Keratinocyte (primary cell): ENCODE measurements around the gene DTL.

ENCODE experiments used
- CTCF ChIP-seq, 3 experiments: IDR thresholded peaks in 1 of 3; conservative IDR thresholded peaks in 1 of 3; optimal IDR thresholded peaks in 1 of 3; 2 replicates in 2 of 3; 3 replicates in 1 of 3; pipeline versions ENCODE3 to v1.5.1; 2011; ENCODE audit warnings: low read length in 3 of 3, mild to moderate bottlenecking in 3 of 3, moderate library complexity in 2 of 3, control low read depth in 1 of 3, inconsistent platforms in 1 of 3; ENCODE audit not compliant: insufficient read depth in 2 of 3; ENCODE audit errors: extremely low read depth in 1 of 3
- EZH2 ChIP-seq: IDR thresholded peaks from one replicate; pipeline ENCODE4 v1.6.1; 2012; ENCODE audit warnings: inconsistent platforms, mild to moderate bottlenecking, low read length, moderate library complexity

GRCh38 chr1:212009561-212009960 is 26.0 kb upstream of the DTL start:
- TF ChIP-seq CTCF (optimal IDR thresholded peaks at IDR 0.05 in 1 of 3, IDR thresholded peaks at IDR 0.05 in 1 of 3, conservative IDR thresholded peaks at IDR 0.05 in 1 of 3; ENCODE audit: extremely low read depth in 1 of 3, insufficient read depth in 2 of 3, low read length in 3 of 3): no peak
- no peak for TF ChIP-seq EZH2
